ENCODE measurements around the gene ZNF584.

The ZNF584 gene

GRCh38 chr19:58388175-58388526, 20.3 kb upstream of the ZNF584 start:
- DNase-seq (no peak), ATAC-seq (ENCODE audit: insufficient read depth, low read depth) (no peak)
- Histone ChIP-seq H3K4me1 (ENCODE audit: insufficient read depth, low read length) (peaks cover 46% of the 10 kb centered on the region), H3K4me2 (ENCODE audit: insufficient read depth, low read length) (peak overlapping the region; percentile 92), H3K9ac (ENCODE audit: low read depth, low read length) (peak overlapping the region; percentile 99), H4K20me1 (ENCODE audit: insufficient read depth, low read length) (peaks cover 36% of the 10 kb centered on the region), H3K9me3 (ENCODE audit: insufficient read depth, low read length, severe bottlenecking) (no peaks in the 10 kb centered on the region), H3K36me3 (ENCODE audit: insufficient read depth, low read length) (peaks cover 54% of the 10 kb centered on the region), H3K4me3 (ENCODE audit: low read depth in 1 of 2, low read length in 2 of 2) (peak overlapping the region; percentile 75 to 92; a peak in 3 of 4 replicates), H3K79me2 (ENCODE audit: insufficient read depth, low read length) (peaks cover 70% of the 10 kb centered on the region), H3K27me3 (ENCODE audit: insufficient read depth, low read length, poor library complexity) (no peaks in the 10 kb centered on the region), H3K27ac (ENCODE audit: low read length) (peak overlapping the region; percentile 73), H2AFZ (ENCODE audit: low read depth, low read length) (no peak overlapping the region)
- TF ChIP-seq EZH2 (IDR thresholded peaks at IDR 0.05; ENCODE audit: borderline replicate concordance, low read depth, low read length, severe bottlenecking) (no peak), CTCF (IDR thresholded peaks at IDR 0.05; ENCODE audit: borderline replicate concordance, extremely low read depth, low read length, poor library complexity, severe bottlenecking) (no peak)

GRCh38 chr19:58392945-58393724, 15.3 kb upstream of the ZNF584 start:
- Histone ChIP-seq H4K20me1 (ENCODE audit: insufficient read depth, low read length) (peaks cover 52% of the 10 kb centered on the region), H3K4me1 (ENCODE audit: insufficient read depth, low read length) (peaks cover 26% of the 10 kb centered on the region), H3K27ac (ENCODE audit: low read length) (no peak overlapping the region), H3K4me3 (ENCODE audit: low read depth in 1 of 2, low read length in 2 of 2) (no peak overlapping the region), H3K27me3 (ENCODE audit: insufficient read depth, low read length, poor library complexity) (no peaks in the 10 kb centered on the region), H3K4me2 (ENCODE audit: insufficient read depth, low read length) (no peak overlapping the region), H3K9ac (ENCODE audit: low read depth, low read length) (no peak overlapping the region), H3K9me3 (ENCODE audit: insufficient read depth, low read length, severe bottlenecking) (no peaks in the 10 kb centered on the region), H3K79me2 (ENCODE audit: insufficient read depth, low read length) (peaks cover 44% of the 10 kb centered on the region), H2AFZ (ENCODE audit: low read depth, low read length) (no peak overlapping the region), H3K36me3 (ENCODE audit: insufficient read depth, low read length) (peaks cover 74% of the 10 kb centered on the region)
- ATAC-seq (ENCODE audit: insufficient read depth, low read depth) = no peak
- TF ChIP-seq EZH2 (IDR thresholded peaks at IDR 0.05; ENCODE audit: borderline replicate concordance, low read depth, low read length, severe bottlenecking) = no peak
- no peak for TF ChIP-seq CTCF (IDR thresholded peaks at IDR 0.05; ENCODE audit: borderline replicate concordance, extremely low read depth, low read length, poor library complexity, severe bottlenecking)
- DNase-seq = no peak

GRCh38 chr19:58393725-58394033, 14.8 kb upstream of the ZNF584 start:
- H3K9ac ChIP-seq (ENCODE audit: low read depth, low read length) = no peak overlapping the region
- H3K27ac ChIP-seq (ENCODE audit: low read length) = no peak overlapping the region
- H3K36me3 ChIP-seq (ENCODE audit: insufficient read depth, low read length) = peaks cover 69% of the 10 kb centered on the region
- DNase-seq (no peak), ATAC-seq (ENCODE audit: insufficient read depth, low read depth) (no peak)
- H4K20me1 ChIP-seq (ENCODE audit: insufficient read depth, low read length) = peaks cover 48% of the 10 kb centered on the region
- H3K4me3 ChIP-seq (ENCODE audit: low read depth in 1 of 2, low read length in 2 of 2) = no peak overlapping the region
- TF ChIP-seq EZH2 (IDR thresholded peaks at IDR 0.05; ENCODE audit: borderline replicate concordance, low read depth, low read length, severe bottlenecking) (no peak), CTCF (IDR thresholded peaks at IDR 0.05; ENCODE audit: borderline replicate concordance, extremely low read depth, low read length, poor library complexity, severe bottlenecking) (no peak)
- peaks cover 20% of the 10 kb centered on the region for H3K4me1 ChIP-seq (ENCODE audit: insufficient read depth, low read length)
- H3K27me3 ChIP-seq (ENCODE audit: insufficient read depth, low read length, poor library complexity) = no peaks in the 10 kb centered on the region
- no peak overlapping the region for H3K4me2 ChIP-seq (ENCODE audit: insufficient read depth, low read length)
- no peak overlapping the region for H2AFZ ChIP-seq (ENCODE audit: low read depth, low read length)
- peaks cover 39% of the 10 kb centered on the region for H3K79me2 ChIP-seq (ENCODE audit: insufficient read depth, low read length)
- no peaks in the 10 kb centered on the region for H3K9me3 ChIP-seq (ENCODE audit: insufficient read depth, low read length, severe bottlenecking)

Measured in DND-41 (cell line).